ENCODE results near the gene GRM7.

DNA sequence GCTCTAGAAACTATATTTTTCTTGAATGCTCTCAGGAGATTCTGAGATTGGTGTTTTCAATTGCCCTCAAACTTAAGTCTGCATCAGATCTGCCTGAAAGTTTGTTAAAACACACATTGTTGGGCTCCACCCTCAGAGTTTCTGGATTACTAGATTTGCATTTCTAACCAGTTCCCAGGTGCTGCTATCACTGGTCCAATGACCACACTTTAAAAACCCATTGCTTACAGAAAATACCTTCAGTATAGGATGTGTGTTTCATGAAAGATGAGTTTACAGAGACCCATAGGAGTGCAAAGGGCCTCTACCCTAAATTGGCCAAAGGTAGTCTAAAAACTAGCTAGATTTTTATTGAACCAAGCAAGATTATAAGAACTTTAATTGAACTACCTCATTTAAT, 17.8 kb downstream of the GRM7 start:
- TF ChIP-seq, protein P1, sequence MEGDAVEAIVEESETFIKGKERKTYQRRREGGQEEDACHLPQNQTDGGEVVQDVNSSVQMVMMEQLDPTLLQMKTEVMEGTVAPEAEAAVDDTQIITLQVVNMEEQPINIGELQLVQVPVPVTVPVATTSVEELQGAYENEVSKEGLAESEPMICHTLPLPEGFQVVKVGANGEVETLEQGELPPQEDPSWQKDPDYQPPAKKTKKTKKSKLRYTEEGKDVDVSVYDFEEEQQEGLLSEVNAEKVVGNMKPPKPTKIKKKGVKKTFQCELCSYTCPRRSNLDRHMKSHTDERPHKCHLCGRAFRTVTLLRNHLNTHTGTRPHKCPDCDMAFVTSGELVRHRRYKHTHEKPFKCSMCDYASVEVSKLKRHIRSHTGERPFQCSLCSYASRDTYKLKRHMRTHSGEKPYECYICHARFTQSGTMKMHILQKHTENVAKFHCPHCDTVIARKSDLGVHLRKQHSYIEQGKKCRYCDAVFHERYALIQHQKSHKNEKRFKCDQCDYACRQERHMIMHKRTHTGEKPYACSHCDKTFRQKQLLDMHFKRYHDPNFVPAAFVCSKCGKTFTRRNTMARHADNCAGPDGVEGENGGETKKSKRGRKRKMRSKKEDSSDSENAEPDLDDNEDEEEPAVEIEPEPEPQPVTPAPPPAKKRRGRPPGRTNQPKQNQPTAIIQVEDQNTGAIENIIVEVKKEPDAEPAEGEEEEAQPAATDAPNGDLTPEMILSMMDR (IDR thresholded peaks at IDR 0.05) = no peak
- TF ChIP-seq POLR2AphosphoS5 (IDR thresholded peaks at IDR 0.05) = no peak
- TF ChIP-seq POLR2A (IDR thresholded peaks at IDR 0.05) = no peak
- no peak for TF ChIP-seq EP300 (IDR thresholded peaks at IDR 0.05)
